Chondrocyte (in vitro differentiated cells): Measurements from ENCODE around the gene PLEKHG3. TPM values are rescaled to one million over a fixed set of nuclear protein-coding genes. Genes with fewer than 3 reads are reported as not detected.
"Not testable (repeated sequence)": the region's sequence is repeated elsewhere in the genome, so short reads cannot be mapped to it uniquely, and the experiment has no call there.

Experiments used
- DNase-seq: peaks from one replicate; pipeline ENCODE4 v3.0.0; 2021; ENCODE audit warnings: mixed read lengths, low spot score
- H3K27ac Mint-ChIP-seq: one replicate; pipeline ENCODE4 v1.8.0; 2021; ENCODE audit warnings: mild to moderate bottlenecking, moderate library complexity, mixed read lengths; ENCODE audit not compliant: unreplicated experiment
- H3K27me3 Mint-ChIP-seq: 2 replicates; pipeline ENCODE4 v1.8.0; 2021; ENCODE audit warnings: low read depth, mixed read lengths
- H3K36me3 Mint-ChIP-seq: 2 replicates; pipeline ENCODE4 v1.8.0; 2021; ENCODE audit warnings: low read depth, mixed read lengths
- H3K4me1 Mint-ChIP-seq: 2 replicates; pipeline ENCODE4 v1.8.0; 2021; ENCODE audit warnings: low read depth, mild to moderate bottlenecking, mixed read lengths
- H3K4me3 Mint-ChIP-seq: one replicate; pipeline ENCODE4 v1.8.0; 2021; ENCODE audit warnings: mild to moderate bottlenecking, moderate library complexity, mixed read lengths; ENCODE audit not compliant: unreplicated experiment
- H3K9me3 Mint-ChIP-seq: 2 replicates; pipeline ENCODE4 v1.8.0; 2021; ENCODE audit warnings: low read depth, mixed read lengths
- CTCF ChIP-seq: fragments of 200-600 bp; sonication (generic); IDR thresholded peaks from 2 replicates; pipeline ENCODE4 v1.5.0; 2021; ENCODE audit warnings: antibody characterized with exemption, mild to moderate bottlenecking, moderate library complexity
- total RNA-seq: library from RNA; stranded (reverse); gene quantifications from 3 replicates; pipeline ENCODE4 v1.2.1, GENCODE V29; 2021

PLEKHG3 gene
- total RNA-seq, 1 donor from 2014 or later, result 131 TPM

GRCh38 chr14:64688031-64688430 lies 16.2 kb upstream of the PLEKHG3 start:
- DNase-seq, result no peak
- Mint-ChIP-seq H3K27me3 (peaks cover 2% of the 10 kb centered on the region), H3K36me3 (no peaks in the 10 kb centered on the region), H3K4me1 (peaks cover 25% of the 10 kb centered on the region), H3K27ac (no peak overlapping the region), H3K4me3 (no peak overlapping the region), H3K9me3 (no peaks in the 10 kb centered on the region)
- no peak for TF ChIP-seq CTCF

GRCh38 chr14:64688811-64689281 lies 15.4 kb upstream of the PLEKHG3 start:
- TF ChIP-seq CTCF, result no peak
- no peak for DNase-seq
- H3K4me3 Mint-ChIP-seq, result no peak overlapping the region
- no peak overlapping the region for H3K27ac Mint-ChIP-seq
- H3K27me3 Mint-ChIP-seq, result peaks cover 2% of the 10 kb centered on the region
- no peaks in the 10 kb centered on the region for H3K36me3 Mint-ChIP-seq
- no peaks in the 10 kb centered on the region for H3K9me3 Mint-ChIP-seq
- H3K4me1 Mint-ChIP-seq, result peaks cover 19% of the 10 kb centered on the region

- no peaks in the 10 kb centered on the region for H3K9me3 Mint-ChIP-seq
- no peak for TF ChIP-seq CTCF
- H3K4me1 Mint-ChIP-seq, result peaks cover 19% of the 10 kb centered on the region
- H3K27me3 Mint-ChIP-seq, result peaks cover 2% of the 10 kb centered on the region
- no peak overlapping the region for H3K27ac Mint-ChIP-seq
- DNase-seq, result no peak
- no peak overlapping the region for H3K4me3 Mint-ChIP-seq
- H3K36me3 Mint-ChIP-seq, result no peaks in the 10 kb centered on the region
These were observed 14.9 kb upstream of the PLEKHG3 start for GRCh38 chr14:64689289-64689688.

- not testable (repeated sequence) for H3K36me3 Mint-ChIP-seq, H3K27ac Mint-ChIP-seq, H3K27me3 Mint-ChIP-seq
These were observed 13.6 kb upstream of the PLEKHG3 start for GRCh38 chr14:64690607-64691006.

GRCh38 chr14:64691376-64691775 lies 12.8 kb upstream of the PLEKHG3 start:
- Mint-ChIP-seq H3K4me3 (no peak overlapping the region), H3K27me3 (peaks cover 2% of the 10 kb centered on the region), H3K27ac (no peak overlapping the region), H3K36me3 (no peaks in the 10 kb centered on the region), H3K4me1 (peaks cover 13% of the 10 kb centered on the region), H3K9me3 (no peaks in the 10 kb centered on the region)
- no peak for TF ChIP-seq CTCF
- DNase-seq, result no peak

More at GRCh38 chr14:64690607-64691006, 13.6 kb upstream of the PLEKHG3 start:
- DNase-seq, H3K9me3 Mint-ChIP-seq, H3K4me3 Mint-ChIP-seq: not testable (repeated sequence)
- peaks cover 15% of the 10 kb centered on the region for H3K4me1 Mint-ChIP-seq

- no peak for TF ChIP-seq CTCF
- Mint-ChIP-seq H3K9me3 (no peaks in the 10 kb centered on the region), H3K4me1 (peaks cover 16% of the 10 kb centered on the region), H3K4me3 (no peak overlapping the region), H3K27ac (no peak overlapping the region), H3K36me3 (no peaks in the 10 kb centered on the region), H3K27me3 (peaks cover 2% of the 10 kb centered on the region)
- DNase-seq, result no peak
These were observed 11.8 kb upstream of the PLEKHG3 start for GRCh38 chr14:64692189-64692985.
